ENCODE data around the gene ITGAL. TPM values are rescaled to one million over a fixed set of nuclear protein-coding genes. Genes with fewer than 3 reads are reported as not detected.

Gene ITGAL
- total and polyA plus RNA-seq, 4 donors = 4.3 to 11.8 (median 6.9) TPM

DNA sequence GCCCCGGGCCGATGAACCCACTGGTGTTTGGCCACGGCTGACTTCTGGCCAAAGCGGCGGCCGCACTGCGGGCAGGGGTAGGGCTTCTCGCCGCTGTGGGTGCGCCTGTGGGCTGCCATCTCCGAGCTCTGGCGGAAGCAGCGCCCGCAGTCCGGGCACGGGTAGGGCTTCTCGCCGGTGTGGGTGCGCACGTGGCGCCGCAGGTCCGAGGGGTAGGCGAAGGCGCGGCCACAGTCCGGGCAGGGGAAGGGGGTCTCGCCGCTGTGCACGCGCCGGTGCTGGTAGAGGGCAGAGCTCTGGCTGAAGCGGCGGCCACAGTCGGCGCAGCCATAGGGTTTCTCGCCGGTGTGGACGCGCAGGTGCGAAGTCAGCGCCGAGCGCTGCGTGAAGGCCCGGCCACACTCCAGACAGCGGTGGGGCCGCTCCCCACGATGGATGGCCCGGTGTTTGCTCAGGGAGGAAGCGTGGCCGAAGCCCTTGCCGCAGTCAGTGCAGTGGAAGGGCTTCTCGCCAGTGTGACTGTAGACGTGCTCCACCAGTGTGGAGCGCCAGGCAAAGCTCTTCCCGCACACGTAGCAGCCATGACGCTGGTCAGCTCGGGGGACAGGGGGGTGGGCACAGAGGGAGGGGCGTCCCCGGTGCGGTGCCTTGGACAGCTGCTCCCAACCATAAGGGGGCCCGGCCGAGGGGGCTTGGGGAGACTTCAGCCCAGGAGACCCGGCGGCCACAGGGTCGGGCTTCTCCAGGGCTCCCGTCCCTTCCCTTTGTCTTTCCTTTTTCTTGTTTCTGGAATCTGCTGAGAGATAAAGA, 83.0 kb downstream of the ITGAL start:
- Histone ChIP-seq H3K9ac (ENCODE audit: low read depth in 1 of 2, low read length in 2 of 2) (no peak overlapping the region), H3K36me3 (ENCODE audit: control insufficient read depth in 4 of 4, insufficient read depth in 3 of 4, low read depth in 1 of 4, low read length in 3 of 4) (peaks cover 6 to 11% (median 8%) of the 10 kb centered on the region in 4 donors), H3K4me1 (ENCODE audit: control insufficient read depth in 4 of 4, insufficient read depth in 4 of 4, low read length in 3 of 4) (peaks cover 2 to 15% (median 9%) of the 10 kb centered on the region in 4 donors), H3K9me3 (ENCODE audit: control insufficient read depth in 4 of 4, low read length in 3 of 4) (no peaks in the 10 kb centered on the region), H3K27me3 (ENCODE audit: control insufficient read depth in 4 of 4, insufficient read depth in 4 of 4, low read length in 3 of 4) (no peaks in the 10 kb centered on the region), H3K4me3 (ENCODE audit: low read depth in 1 of 3, low read length in 3 of 3) (no peak overlapping the region), H3K27ac (ENCODE audit: low read depth in 1 of 2, low read length in 2 of 2) (no peak overlapping the region)
- no peak for DNase-seq (ENCODE audit: low spot score)
- WGBS = 97% methylated on average over 69 of the region's 69 CpGs
- no peak for TF ChIP-seq HNF4G (IDR thresholded peaks at IDR 0.05)
- no peak for TF ChIP-seq EGR1 (IDR thresholded peaks at IDR 0.05; ENCODE audit: low read depth in 2 of 2)
- no peak for TF ChIP-seq ATF3 (IDR thresholded peaks at IDR 0.05)
- no peak for TF ChIP-seq JUND (IDR thresholded peaks at IDR 0.05)
- no peak for TF ChIP-seq CTCF (IDR thresholded peaks at IDR 0.05; ENCODE audit: low read depth, low read length, missing input control)
- no peak for TF ChIP-seq SP1 (IDR thresholded peaks at IDR 0.05)
- TF ChIP-seq GABPA (IDR thresholded peaks at IDR 0.05 in 1 of 2, conservative IDR thresholded peaks at IDR 0.05 in 1 of 2) = no peak
- no peak for TF ChIP-seq FOXA2 (IDR thresholded peaks at IDR 0.05)
- no peak for TF ChIP-seq REST (IDR thresholded peaks at IDR 0.05)
- no peak for TF ChIP-seq ZBTB33 (IDR thresholded peaks at IDR 0.05)
- no peak for TF ChIP-seq MAX (IDR thresholded peaks at IDR 0.05)
- no peak for TF ChIP-seq YY1 (IDR thresholded peaks at IDR 0.05)
- no peak for TF ChIP-seq FOXA1 (IDR thresholded peaks at IDR 0.05)
- TF ChIP-seq RXRA (IDR thresholded peaks at IDR 0.05) = no peak
- no peak for TF ChIP-seq RAD21 (IDR thresholded peaks at IDR 0.05)
- no peak for TF ChIP-seq NR2F2 (IDR thresholded peaks at IDR 0.05)
